Left ventricle myocardium inferior (tissue), 1 donor: ENCODE results near the gene AFF4. TPM values are rescaled to one million over a fixed set of nuclear protein-coding genes. Genes with fewer than 3 reads are reported as not detected.
A peak's percentile ranks its signal among the peaks of the same experiment; 100 is the strongest.

Experiments used
- DNase-seq: peaks from one replicate; pipeline ENCODE4 v3.0.0-alpha.2; 2020
- H3K27ac ChIP-seq: fragments of 200-600 bp; replicated peaks from 2 replicates; pipeline ENCODE4 v1.8.0; 2021
- H3K27me3 ChIP-seq: fragments of 200-600 bp; 2 replicates; pipeline ENCODE4 v1.8.0; 2021; ENCODE audit warnings: low read depth
- H3K36me3 ChIP-seq: fragments of 200-600 bp; 2 replicates; pipeline ENCODE4 v1.8.0; 2021
- H3K4me1 ChIP-seq: fragments of 200-600 bp; 2 replicates; pipeline ENCODE4 v1.8.0; 2021
- H3K4me3 ChIP-seq: fragments of 200-600 bp; 2 replicates; pipeline ENCODE4 v1.8.0; 2021; ENCODE audit warnings: mild to moderate bottlenecking, moderate library complexity
- H3K9me3 ChIP-seq: fragments of 200-600 bp; replicated peaks from 2 replicates; pipeline ENCODE4 v1.8.0; 2021
- intact Hi-C: fragments of 100-400 bp; cut with micrococcal nuclease; formaldehyde crosslinking; loops from one replicate; pipeline ENCODE4 v1.11.0; 2022
- total RNA-seq: library from RNA; stranded (reverse); fragmentation: NEBNext Ultra II Directional; extraction: Animal tissue kit (Norgen Biotek cat#: 25700); gene quantifications from one replicate; pipeline ENCODE4 v1.2.1, GENCODE V29; 2021
- TF ChIP-seq, protein P1 (sequence below): fragments of 200-600 bp; IDR thresholded peaks from 2 replicates; pipeline ENCODE4 v1.8.0; 2021; ENCODE audit warnings: antibody characterized with exemption, mild to moderate bottlenecking, borderline replicate concordance
- donor health status: DM: no; HTN: yes; CAD: no; lungs with severe emphysema.

Gene AFF4
- total RNA-seq, 1 donor from 2014 or later, result 32.1 TPM

- Histone ChIP-seq H3K4me3 (no peak overlapping the region), H3K9me3 (no peaks in the 10 kb centered on the region), H3K36me3 (peaks cover 85% of the 10 kb centered on the region), H3K27ac (peak overlapping the region; percentile 53), H3K4me1 (peaks cover 33% of the 10 kb centered on the region), H3K27me3 (no peaks in the 10 kb centered on the region)
- TF ChIP-seq, protein P1, sequence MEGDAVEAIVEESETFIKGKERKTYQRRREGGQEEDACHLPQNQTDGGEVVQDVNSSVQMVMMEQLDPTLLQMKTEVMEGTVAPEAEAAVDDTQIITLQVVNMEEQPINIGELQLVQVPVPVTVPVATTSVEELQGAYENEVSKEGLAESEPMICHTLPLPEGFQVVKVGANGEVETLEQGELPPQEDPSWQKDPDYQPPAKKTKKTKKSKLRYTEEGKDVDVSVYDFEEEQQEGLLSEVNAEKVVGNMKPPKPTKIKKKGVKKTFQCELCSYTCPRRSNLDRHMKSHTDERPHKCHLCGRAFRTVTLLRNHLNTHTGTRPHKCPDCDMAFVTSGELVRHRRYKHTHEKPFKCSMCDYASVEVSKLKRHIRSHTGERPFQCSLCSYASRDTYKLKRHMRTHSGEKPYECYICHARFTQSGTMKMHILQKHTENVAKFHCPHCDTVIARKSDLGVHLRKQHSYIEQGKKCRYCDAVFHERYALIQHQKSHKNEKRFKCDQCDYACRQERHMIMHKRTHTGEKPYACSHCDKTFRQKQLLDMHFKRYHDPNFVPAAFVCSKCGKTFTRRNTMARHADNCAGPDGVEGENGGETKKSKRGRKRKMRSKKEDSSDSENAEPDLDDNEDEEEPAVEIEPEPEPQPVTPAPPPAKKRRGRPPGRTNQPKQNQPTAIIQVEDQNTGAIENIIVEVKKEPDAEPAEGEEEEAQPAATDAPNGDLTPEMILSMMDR, result no peak
- DNase-seq, result no peak
- intact Hi-C loops, result no loop called here
Observed at GRCh38 chr5:132895719-132896305, 67.6 kb downstream of the AFF4 start.

DNA sequence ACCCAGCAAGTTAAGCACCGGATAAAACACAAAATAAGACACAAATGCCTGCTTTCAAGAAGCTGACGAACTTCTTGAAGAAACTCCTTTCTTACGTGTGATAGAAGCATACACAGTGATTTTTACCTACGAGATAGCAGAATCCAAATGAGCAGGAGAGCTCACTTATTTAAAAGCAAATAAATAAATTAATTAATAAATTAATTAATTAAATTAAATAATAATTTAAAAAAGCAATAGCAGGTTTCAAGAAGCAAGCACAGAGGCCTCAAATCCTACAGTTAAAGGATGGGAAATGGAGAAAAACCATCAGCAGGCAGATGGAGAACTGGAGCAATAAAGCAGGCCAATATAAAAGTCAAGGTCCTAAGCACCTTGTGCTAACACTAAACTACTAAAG, 72.6 kb downstream of the AFF4 start:
- H3K9me3 ChIP-seq, result no peaks in the 10 kb centered on the region
- H3K27ac ChIP-seq, result no peak overlapping the region
- H3K4me1 ChIP-seq, result peaks cover 22% of the 10 kb centered on the region
- intact Hi-C loops, result no loop called here
- H3K4me3 ChIP-seq, result no peak overlapping the region
- no peak for DNase-seq
- TF ChIP-seq, protein P1, result no peak
- no peaks in the 10 kb centered on the region for H3K27me3 ChIP-seq
- peaks cover 98% of the 10 kb centered on the region for H3K36me3 ChIP-seq

DNA sequence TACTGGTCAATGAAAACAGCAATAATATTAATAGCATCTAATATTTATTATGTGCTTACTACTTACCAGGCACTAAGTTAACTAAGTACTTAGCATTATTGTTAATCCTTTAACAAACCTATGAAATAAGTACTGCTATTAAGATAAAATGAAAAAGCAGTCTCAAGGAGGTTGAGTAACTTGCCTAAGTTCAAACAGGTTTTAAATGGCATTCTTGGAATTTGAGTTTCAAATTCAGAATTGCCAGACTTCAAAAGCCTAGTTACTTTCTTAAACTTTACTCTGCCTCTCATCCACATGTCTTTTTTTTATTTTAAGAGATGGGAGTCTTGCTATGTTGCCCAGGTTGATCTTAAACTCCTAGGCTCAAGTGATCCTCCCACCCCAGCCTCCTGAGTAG, 73.9 kb downstream of the AFF4 start:
- Histone ChIP-seq H3K27ac (no peak overlapping the region), H3K27me3 (no peaks in the 10 kb centered on the region), H3K36me3 (peaks cover 95% of the 10 kb centered on the region), H3K4me3 (no peak overlapping the region), H3K9me3 (no peaks in the 10 kb centered on the region), H3K4me1 (peaks cover 8% of the 10 kb centered on the region)
- TF ChIP-seq, protein P1, result no peak
- DNase-seq, result no peak
- intact Hi-C loops, result no loop called here

DNA sequence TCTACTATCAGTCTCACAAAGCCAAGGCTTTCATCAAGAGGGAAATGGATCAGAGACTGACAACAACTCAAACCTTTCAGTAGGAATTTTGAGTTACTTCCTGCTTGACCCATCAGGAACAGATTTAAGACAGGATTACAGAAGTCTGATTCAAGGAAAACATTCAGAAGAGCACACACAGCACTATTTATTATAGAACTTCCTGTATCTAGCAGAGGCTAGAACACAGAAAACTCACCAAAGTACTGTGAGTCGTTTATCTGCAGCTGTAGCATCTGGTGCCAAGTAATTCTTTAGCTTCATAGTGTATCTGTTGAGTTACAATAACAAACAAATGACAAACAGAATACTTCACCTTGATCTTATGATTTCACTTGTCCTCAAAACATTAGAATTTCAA, 76.2 kb downstream of the AFF4 start:
- no peak overlapping the region for H3K27ac ChIP-seq
- no peak for DNase-seq
- TF ChIP-seq, protein P1, result no peak
- no peaks in the 10 kb centered on the region for H3K27me3 ChIP-seq
- H3K36me3 ChIP-seq, result peaks cover 85% of the 10 kb centered on the region
- H3K4me1 ChIP-seq, result no peaks in the 10 kb centered on the region
- H3K9me3 ChIP-seq, result no peaks in the 10 kb centered on the region
- H3K4me3 ChIP-seq, result no peak overlapping the region
- intact Hi-C loops, result no loop called here

DNA sequence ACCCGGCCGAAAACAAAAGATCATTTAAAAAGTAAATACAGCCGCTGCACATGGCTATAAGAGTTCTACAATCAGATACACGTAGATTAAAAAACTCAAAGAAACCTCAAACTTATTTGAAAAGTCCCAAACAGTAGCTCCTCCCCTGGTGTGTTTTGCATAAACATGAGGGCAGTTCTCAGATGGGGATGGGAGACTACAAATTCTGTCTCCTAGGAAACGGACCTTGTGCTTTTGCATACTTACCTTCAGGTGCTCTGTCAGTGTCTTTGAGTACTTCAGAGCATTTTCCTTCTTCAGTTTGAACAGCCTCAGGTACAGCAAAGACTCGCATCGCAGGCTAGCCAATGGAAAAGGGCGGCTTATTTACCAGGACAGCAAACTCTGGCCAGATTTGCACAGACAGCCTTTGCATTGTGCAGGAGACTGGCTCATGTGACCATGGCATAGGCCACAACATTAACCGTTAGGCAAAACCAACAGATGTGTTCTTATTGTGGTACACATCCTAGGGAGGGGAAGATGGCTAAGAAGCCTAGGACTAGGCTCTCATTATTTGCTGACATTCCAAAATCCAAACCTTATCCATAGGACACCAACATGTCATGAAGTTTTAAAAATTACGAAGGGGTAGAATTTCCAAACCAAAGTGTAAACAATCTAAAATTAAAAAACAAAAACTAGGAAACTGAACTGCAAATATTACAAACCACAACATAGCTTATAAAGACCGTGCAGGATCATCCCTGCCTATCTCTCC, 77.2 kb downstream of the AFF4 start:
- no peaks in the 10 kb centered on the region for H3K9me3 ChIP-seq
- intact Hi-C loops, result no loop called here
- no peak overlapping the region for H3K4me3 ChIP-seq
- TF ChIP-seq, protein P1, result no peak
- peaks cover 85% of the 10 kb centered on the region for H3K36me3 ChIP-seq
- H3K27ac ChIP-seq, result no peak overlapping the region
- no peaks in the 10 kb centered on the region for H3K27me3 ChIP-seq
- H3K4me1 ChIP-seq, result no peaks in the 10 kb centered on the region
- no peak for DNase-seq
